ENCODE results near the gene IREB2.

Gene IREB2

GRCh38 chr15:78450285-78450858, 12.4 kb downstream of the IREB2 start:
- peaks cover 22% of the 10 kb centered on the region for H3K4me1 ChIP-seq

GRCh38 chr15:78452485-78452884, 14.5 kb downstream of the IREB2 start:
- no peaks in the 10 kb centered on the region for H3K27me3 ChIP-seq
- TF ChIP-seq CTCF (IDR thresholded peaks at IDR 0.05; ENCODE audit: low read depth, low read length) = no peak
- peaks cover 42% of the 10 kb centered on the region for H3K4me1 ChIP-seq
- no peak for DNase-seq
- peaks cover 17% of the 10 kb centered on the region; the same call in 1 of the 2 replicates for H3K36me3 ChIP-seq
- H3K4me3 ChIP-seq (ENCODE audit: low read depth, low read length) = no peak overlapping the region
- no peaks in the 10 kb centered on the region for H3K9me3 ChIP-seq

More at GRCh38 chr15:78450285-78450858, 12.4 kb downstream of the IREB2 start:
- Histone ChIP-seq H3K27me3 (no peaks in the 10 kb centered on the region), H3K9me3 (no peaks in the 10 kb centered on the region), H3K4me3 (ENCODE audit: low read depth, low read length) (no peak overlapping the region), H3K36me3 (peaks cover 34% of the 10 kb centered on the region)
- TF ChIP-seq CTCF (IDR thresholded peaks at IDR 0.05; ENCODE audit: low read depth, low read length) = no peak
- no peak for DNase-seq

- TF ChIP-seq CTCF (IDR thresholded peaks at IDR 0.05; ENCODE audit: low read depth, low read length) = no peak
- DNase-seq = no peak
- H3K4me1 ChIP-seq = peaks cover 44% of the 10 kb centered on the region
- no peaks in the 10 kb centered on the region for H3K27me3 ChIP-seq
- H3K36me3 ChIP-seq = peaks cover 14% of the 10 kb centered on the region; the same call in 1 of the 2 replicates
- H3K4me3 ChIP-seq (ENCODE audit: low read depth, low read length) = no peak overlapping the region
- no peaks in the 10 kb centered on the region for H3K9me3 ChIP-seq
Observed at GRCh38 chr15:78453447-78453846, 15.4 kb downstream of the IREB2 start.

GRCh38 chr15:78454992-78455391, 17.0 kb downstream of the IREB2 start:
- no peak for TF ChIP-seq CTCF (IDR thresholded peaks at IDR 0.05; ENCODE audit: low read depth, low read length)

GRCh38 chr15:78455749-78456148, 17.7 kb downstream of the IREB2 start:
- peaks cover 53% of the 10 kb centered on the region for H3K4me1 ChIP-seq
- DNase-seq = peak; percentile 33
- no peaks in the 10 kb centered on the region for H3K9me3 ChIP-seq
- TF ChIP-seq CTCF (IDR thresholded peaks at IDR 0.05; ENCODE audit: low read depth, low read length) = no peak
- H3K36me3 ChIP-seq = peaks cover 5% of the 10 kb centered on the region; the same call in 1 of the 2 replicates
- H3K27me3 ChIP-seq = no peaks in the 10 kb centered on the region
- H3K4me3 ChIP-seq (ENCODE audit: low read depth, low read length) = no peak overlapping the region

More at GRCh38 chr15:78454992-78455391, 17.0 kb downstream of the IREB2 start:
- no peak for DNase-seq
- no peak overlapping the region for H3K4me3 ChIP-seq (ENCODE audit: low read depth, low read length)
- H3K9me3 ChIP-seq = no peaks in the 10 kb centered on the region
- H3K27me3 ChIP-seq = no peaks in the 10 kb centered on the region
- peaks cover 9% of the 10 kb centered on the region; the same call in 1 of the 2 replicates for H3K36me3 ChIP-seq
- H3K4me1 ChIP-seq = peaks cover 48% of the 10 kb centered on the region

- Histone ChIP-seq H3K4me3 (ENCODE audit: low read depth, low read length) (no peak overlapping the region), H3K27me3 (no peaks in the 10 kb centered on the region), H3K36me3 (0 out of 2 replicates have a peak, but pooled peaks cover 3% of the 10 kb centered on the region), H3K4me1 (peaks cover 53% of the 10 kb centered on the region), H3K9me3 (no peaks in the 10 kb centered on the region)
- no peak for DNase-seq
- TF ChIP-seq CTCF (IDR thresholded peaks at IDR 0.05; ENCODE audit: low read depth, low read length) = no peak
Observed at GRCh38 chr15:78456426-78456825, 18.4 kb downstream of the IREB2 start.

Data from BE2C (cell line).